Measurements from ENCODE around the gene AGPAT2. TPM values are rescaled to one million over a fixed set of nuclear protein-coding genes. Genes with fewer than 3 reads are reported as not detected.

AGPAT2 gene
- total RNA-seq, 1 experiment from 2014 or later, result 30.4 TPM

DNA sequence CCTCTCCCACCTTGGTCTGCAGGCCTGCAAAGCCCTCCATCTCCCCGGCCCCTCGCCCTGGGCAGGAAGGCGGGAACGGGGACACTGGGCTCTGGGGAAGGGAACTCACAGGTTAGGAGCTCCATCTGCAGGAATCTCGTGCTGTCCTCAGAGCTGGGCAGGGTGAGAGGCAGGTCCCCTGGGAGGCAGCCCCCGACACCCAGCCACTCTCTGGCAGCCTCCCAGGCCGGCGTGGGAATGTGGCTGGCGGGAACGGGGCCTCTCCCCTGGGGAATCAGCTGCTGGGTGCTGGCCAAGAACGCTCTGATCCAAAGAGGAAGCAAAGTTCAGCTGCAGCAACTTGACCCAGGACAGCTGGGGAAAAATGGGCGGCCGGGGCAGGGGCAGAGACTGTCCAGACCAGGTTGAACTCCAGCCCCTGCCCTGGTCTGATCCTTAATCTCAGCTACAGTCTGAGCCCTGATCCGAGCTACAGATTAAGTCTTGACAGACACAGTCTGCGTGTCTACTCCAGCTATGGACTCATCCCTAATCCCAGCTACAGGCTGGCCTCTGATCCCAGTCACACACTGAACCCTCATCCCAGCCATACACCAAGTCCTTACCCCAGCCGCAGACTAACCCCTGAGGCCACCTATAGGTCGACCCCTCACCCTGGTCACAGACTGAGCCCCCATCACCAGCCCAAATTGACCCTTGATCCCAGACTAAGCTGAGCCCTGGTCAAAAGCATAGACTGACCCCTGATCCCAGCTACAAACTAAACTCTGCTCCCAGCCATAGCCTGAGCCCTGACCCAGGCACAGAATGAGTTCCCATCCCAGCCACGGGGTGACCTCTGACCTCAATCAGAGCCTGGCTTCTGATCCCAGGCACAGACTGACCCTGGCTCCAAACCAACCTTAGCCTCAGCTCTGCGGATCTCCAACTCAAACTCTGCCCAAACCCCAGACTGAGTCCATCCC, 61.9 kb downstream of the AGPAT2 start:
- CTCF ChIA-PET, result interaction anchor here (0.5 to 8.5 kb wide), 31 partner anchors 9 to 526 kb away, joined by 3 to 280 read pairs (median 4); partner anchors contain the start of genes DNLZ and INPP5E
- H3K27me3 Mint-ChIP-seq (ENCODE audit: insufficient read depth, unreplicated experiment), result no peaks in the 10 kb centered on the region
- no TSS peak for BruUV-seq (replicated peaks)
- peak overlapping the region; percentile 17 for H3K27ac Mint-ChIP-seq (ENCODE audit: low read depth, unreplicated experiment)
- no peaks in the 10 kb centered on the region for H3K9me3 Mint-ChIP-seq (ENCODE audit: unreplicated experiment)
- peaks cover 12% of the 10 kb centered on the region for H3K4me1 Mint-ChIP-seq (ENCODE audit: insufficient read depth, unreplicated experiment)
- peak; percentile 56 for TF ChIP-seq CTCF (IDR thresholded peaks at IDR 0.05; ENCODE audit: unreplicated experiment)
- DNase-seq (ENCODE audit: unreplicated experiment), result peak; percentile 84
- no peak overlapping the region for H3K4me3 Mint-ChIP-seq (ENCODE audit: unreplicated experiment)
- intact Hi-C loops (cut with micrococcal nuclease), result loop anchor here (1.0 kb wide), 1 partner anchor 137 kb away; no protein-coding TSS in a partner anchor
- POLR2A ChIA-PET, result interaction anchor here (0.6 to 5.6 kb wide), 18 partner anchors 10 to 216 kb away, joined by 3 to 84 read pairs (median 7); partner anchors contain the start of gene NOTCH1
- peaks cover 6% of the 10 kb centered on the region for H3K36me3 Mint-ChIP-seq (ENCODE audit: insufficient read depth, unreplicated experiment)

DNA sequence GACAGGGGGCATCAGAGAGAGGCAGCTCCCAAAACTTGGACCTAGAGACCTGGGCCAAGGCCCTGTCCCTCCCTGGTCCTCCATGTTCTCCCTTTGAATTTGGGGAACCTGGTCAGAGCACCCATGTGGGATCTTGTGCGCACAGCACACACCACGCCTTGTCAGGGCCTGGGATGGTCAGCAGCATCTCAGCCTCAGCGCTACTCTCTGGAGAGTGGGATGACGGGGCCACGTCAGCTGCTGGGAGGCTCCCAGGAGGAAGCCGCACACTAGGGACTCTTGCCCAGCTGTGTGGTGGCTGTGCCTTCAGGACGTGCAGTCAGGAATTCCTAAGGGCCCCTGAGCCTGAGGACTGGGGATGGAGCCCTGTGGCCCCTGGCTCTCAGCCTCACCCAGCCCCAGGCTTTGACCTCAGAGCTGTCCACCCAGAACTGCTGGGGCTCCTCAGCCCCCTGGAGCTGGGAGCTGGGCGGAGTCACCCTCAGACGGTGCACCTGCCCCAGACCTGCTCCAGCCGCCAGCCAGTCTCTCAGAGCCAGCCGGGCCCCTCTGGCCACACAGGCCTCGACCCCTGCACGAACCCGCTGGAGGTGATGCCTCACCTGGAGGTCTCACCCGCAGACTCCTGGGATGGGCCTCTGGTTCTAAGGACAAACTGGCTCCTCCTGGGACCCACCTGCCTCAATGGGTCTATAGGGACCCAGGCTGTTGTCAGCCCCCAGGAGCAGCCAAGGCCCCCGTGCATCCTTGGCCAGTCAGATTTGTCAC, 62.9 kb downstream of the AGPAT2 start:
- intact Hi-C loops (cut with micrococcal nuclease), result loop anchor here (1.0 kb wide), 1 partner anchor 80 kb away; no protein-coding TSS in a partner anchor
- no TSS peak for BruUV-seq (replicated peaks)
- Mint-ChIP-seq H3K4me1 (ENCODE audit: insufficient read depth, unreplicated experiment) (peaks cover 12% of the 10 kb centered on the region), H3K36me3 (ENCODE audit: insufficient read depth, unreplicated experiment) (peaks cover 6% of the 10 kb centered on the region), H3K9me3 (ENCODE audit: unreplicated experiment) (no peaks in the 10 kb centered on the region), H3K27ac (ENCODE audit: low read depth, unreplicated experiment) (peak overlapping the region; percentile 93), H3K27me3 (ENCODE audit: insufficient read depth, unreplicated experiment) (no peaks in the 10 kb centered on the region), H3K4me3 (ENCODE audit: unreplicated experiment) (no peak overlapping the region)
- DNase-seq (ENCODE audit: unreplicated experiment), result peak; percentile 80
- ChIA-PET CTCF (interaction anchor here (0.6 to 8.5 kb wide), 19 partner anchors 10 to 218 kb away, joined by 3 to 280 read pairs (median 4); no protein-coding TSS in a partner anchor), POLR2A (interaction anchor here (0.5 to 5.6 kb wide), 24 partner anchors 11 to 995 kb away, joined by 3 to 84 read pairs (median 6); partner anchors contain the start of genes EXD3, NOTCH1, NOXA1 and UBAC1)
- TF ChIP-seq CTCF (IDR thresholded peaks at IDR 0.05; ENCODE audit: unreplicated experiment), result no peak

GRCh38 chr9:136623842-136624183, 63.4 kb downstream of the AGPAT2 start:
- H3K9me3 Mint-ChIP-seq (ENCODE audit: unreplicated experiment), result no peaks in the 10 kb centered on the region
- TF ChIP-seq CTCF (IDR thresholded peaks at IDR 0.05; ENCODE audit: unreplicated experiment), result no peak
- H3K4me1 Mint-ChIP-seq (ENCODE audit: insufficient read depth, unreplicated experiment), result peaks cover 12% of the 10 kb centered on the region
- H3K27me3 Mint-ChIP-seq (ENCODE audit: insufficient read depth, unreplicated experiment), result no peaks in the 10 kb centered on the region
- peak overlapping the region; percentile 93 for H3K27ac Mint-ChIP-seq (ENCODE audit: low read depth, unreplicated experiment)
- DNase-seq (ENCODE audit: unreplicated experiment), result peak; percentile 95
- POLR2A ChIA-PET, result interaction anchor here (0.5 to 5.6 kb wide), 20 partner anchors 12 to 996 kb away, joined by 3 to 84 read pairs (median 5); partner anchors contain the start of genes EXD3, NOTCH1, NOXA1 and UBAC1
- peak overlapping the region; percentile 57 for H3K4me3 Mint-ChIP-seq (ENCODE audit: unreplicated experiment)
- CTCF ChIA-PET, result interaction anchor here (0.6 to 8.5 kb wide), 8 partner anchors 59 to 219 kb away, joined by 3 to 280 read pairs (median 4); no protein-coding TSS in a partner anchor
- no TSS peak for BruUV-seq (replicated peaks)
- intact Hi-C loops (cut with micrococcal nuclease), result loop anchor here (1.0 kb wide), 1 partner anchor 80 kb away; no protein-coding TSS in a partner anchor
- peaks cover 6% of the 10 kb centered on the region for H3K36me3 Mint-ChIP-seq (ENCODE audit: insufficient read depth, unreplicated experiment)

Small RNAs within 50 kb of the gene (microRNA-seq; reads per million reads assigned to microRNA genes)
- 1,342 reads per million, percentile 88 among the genes with 10 or more reads in this experiment for gene MIR126

Other genes with a start within 250 kb of the AGPAT2 start
- 16.3 and 17.4 TPM in 2 replicates for gene INPP5E, start 247.6 kb downstream of the AGPAT2 start, total RNA-seq (2022)
- 85.8 and 88.8 TPM in 2 replicates for gene SEC16A, start 204.4 kb downstream of the AGPAT2 start, total RNA-seq (2022)
- gene NOTCH1, start 141.4 kb downstream of the AGPAT2 start, total RNA-seq (2022), result 37.5 and 53.4 TPM in 2 replicates
- 3.9 and 4.3 TPM in 2 replicates for gene EGFL7, start 24.5 kb downstream of the AGPAT2 start, total RNA-seq (2022)
- gene DIPK1B, start 25.1 kb upstream of the AGPAT2 start, total RNA-seq (2022), result not detected in 2 replicates
- gene LCN10, start 55.5 kb upstream of the AGPAT2 start, total RNA-seq (2022), result not detected in 2 replicates
- not detected in 2 replicates for gene LCN6, start 61.1 kb upstream of the AGPAT2 start, total RNA-seq (2022)
- gene LCN8, start 70.8 kb upstream of the AGPAT2 start, total RNA-seq (2022), result not detected in 2 replicates
- gene LCN15, start 77.1 kb upstream of the AGPAT2 start, total RNA-seq (2022), result not detected in 2 replicates
- 56.0 and 70.4 TPM in 2 replicates for gene TMEM141, start 103.9 kb upstream of the AGPAT2 start, total RNA-seq (2022)
- 0.26 and 1.3 TPM in 2 replicates for gene CCDC183, start 108.9 kb upstream of the AGPAT2 start, total RNA-seq (2022)
- 77.8 and 84.2 TPM in 2 replicates for gene RABL6, start 120.5 kb upstream of the AGPAT2 start, total RNA-seq (2022)
- 5.6 and 5.7 TPM in 2 replicates for gene AJM1, start 155.0 kb upstream of the AGPAT2 start, total RNA-seq (2022)
- 173 and 193 TPM in 2 replicates for gene PHPT1, start 162.0 kb upstream of the AGPAT2 start, total RNA-seq (2022)
- gene MAMDC4, start 164.9 kb upstream of the AGPAT2 start, total RNA-seq (2022), result 11.8 and 14.1 TPM in 2 replicates
- gene EDF1, start 178.9 kb upstream of the AGPAT2 start, total RNA-seq (2022), result 480 and 581 TPM in 2 replicates
- gene TRAF2, start 199.1 kb upstream of the AGPAT2 start, total RNA-seq (2022), result 10.7 and 14.1 TPM in 2 replicates

All from MCF 10A (cell line).